H1 (cell line): ENCODE data around the gene EIF2B1. TPM values are rescaled to one million over a fixed set of nuclear protein-coding genes. Genes with fewer than 3 reads are reported as not detected.

ENCODE experiments used
- CTCF ChIA-PET: fragments of 300-600 bp; sonication (Branson Sonifier 250); formaldehyde crosslinking; loops from one replicate; lab custom pipeline; 2021; ENCODE audit not compliant: partially characterized antibody; lab: Charles Lee
- POLR2A ChIA-PET: fragments of 300-600 bp; sonication (Branson Sonifier 250); formaldehyde crosslinking; loops from one replicate; lab custom pipeline; 2021; ENCODE audit warnings: inconsistent platforms; ENCODE audit not compliant: partially characterized antibody; lab: Charles Lee
- DNase-seq, 2 experiments: peaks; one replicate each; pipeline versions ENCODE4 v3.0.0 to v3.0.0-alpha.2; 2010 to 2022; ENCODE audit warnings: low spot score in 2 of 2, low read depth in 1 of 2, mixed read lengths in 1 of 2
- FAIRE-seq: peaks from 2 replicates; lab custom pipeline; 2011; peaks lifted over from hg19 to GRCh38; lab: Jason Lieb, UNC
- H2AFZ ChIP-seq: 2 replicates; pipeline ENCODE4 v1.8.1; 2012; ENCODE audit warnings: low read length, inconsistent platforms
- H2AK5ac ChIP-seq: 2 replicates; pipeline ENCODE4 v1.6.1; 2013; ENCODE audit warnings: low read depth, low read length
- H2BK120ac ChIP-seq: replicated peaks from 2 replicates; pipeline ENCODE3; 2013; ENCODE audit warnings: low read depth, low read length, inconsistent platforms
- H2BK12ac ChIP-seq: 2 replicates; pipeline ENCODE4 v1.6.1; 2013; ENCODE audit warnings: low read depth, low read length
- H2BK15ac ChIP-seq: 2 replicates; pipeline ENCODE4 v1.6.1; 2013; ENCODE audit warnings: low read length
- H2BK20ac ChIP-seq: 2 replicates; pipeline ENCODE4 v1.6.1; 2013; ENCODE audit warnings: low read length
- H2BK5ac ChIP-seq: 2 replicates; pipeline ENCODE4 v1.6.1; 2013; ENCODE audit warnings: low read depth, low read length
- H3K14ac ChIP-seq: 2 replicates; pipeline ENCODE4 v1.6.1; 2013; ENCODE audit warnings: inconsistent platforms; ENCODE audit not compliant: insufficient read length
- H3K18ac ChIP-seq: 2 replicates; pipeline ENCODE4 v1.6.1; 2013; ENCODE audit warnings: low read length; ENCODE audit errors: extremely low read depth
- H3K23ac ChIP-seq: 2 replicates; pipeline ENCODE4 v1.6.1; 2013; ENCODE audit warnings: inconsistent platforms; ENCODE audit not compliant: insufficient read length
- H3K23me2 ChIP-seq: 2 replicates; pipeline ENCODE4 v1.6.1; 2013; ENCODE audit warnings: low read depth, low read length
- H3K27ac ChIP-seq: 2 replicates; pipeline ENCODE4 v1.6.1; 2011; ENCODE audit warnings: low read depth, low read length, inconsistent platforms
- H3K27me3 ChIP-seq, 4 experiments: replicated peaks in 1 of 4; 1 replicate in 1 of 4; 2 replicates in 3 of 4; pipeline versions ENCODE4 v1.6.1 to v1.8.1; 2011 to 2013; ENCODE audit warnings: low read length in 3 of 4, mild to moderate bottlenecking in 3 of 4, inconsistent platforms in 2 of 4, mixed read lengths in 2 of 4, moderate library complexity in 1 of 4; ENCODE audit not compliant: control insufficient read depth in 3 of 4, insufficient read depth in 3 of 4; ENCODE audit errors: extremely low read depth in 1 of 4
- H3K36me3 ChIP-seq, 4 experiments: 2 replicates each; pipeline versions ENCODE4 v1.6.1 to v1.8.1; 2011 to 2013; ENCODE audit warnings: mild to moderate bottlenecking in 4 of 4, low read length in 3 of 4, moderate library complexity in 2 of 4, control low read depth in 1 of 4, inconsistent platforms in 1 of 4; ENCODE audit not compliant: insufficient read depth in 4 of 4, control insufficient read depth in 2 of 4
- H3K4ac ChIP-seq: replicated peaks from 2 replicates; pipeline ENCODE3; 2013; ENCODE audit warnings: low read length, low read depth, mixed read lengths, inconsistent platforms; ENCODE audit not compliant: insufficient read length
- H3K4me1 ChIP-seq, 4 experiments: replicated peaks in 1 of 4; 1 replicate in 1 of 4; 2 replicates in 3 of 4; pipeline versions ENCODE4 v1.6.1 to v1.8.1; 2011 to 2013; ENCODE audit warnings: low read length in 3 of 4, inconsistent platforms in 2 of 4, mixed read lengths in 1 of 4; ENCODE audit not compliant: insufficient read depth in 4 of 4, control insufficient read depth in 3 of 4
- H3K4me2 ChIP-seq, 2 experiments: 2 replicates each; pipeline versions ENCODE4 v1.6.1 to v1.8.1; 2011 to 2013; ENCODE audit warnings: low read depth in 2 of 2, low read length in 2 of 2, control low read depth in 1 of 2, inconsistent platforms in 1 of 2, mild to moderate bottlenecking in 1 of 2; ENCODE audit not compliant: insufficient read depth in 1 of 2
- H3K4me3 ChIP-seq, 4 experiments: fragments of 200-600, 300-600 bp in 1 of 4; sonication (generic), shearing (Covaris generic), sonication (Bioruptor Twin) in 1 of 4; 2 replicates each; pipeline versions ENCODE4 v1.5.1 to v1.8.1; 2011 to 2016; ENCODE audit warnings: low read length in 4 of 4, low read depth in 3 of 4, control low read depth in 2 of 4, inconsistent platforms in 2 of 4, mild to moderate bottlenecking in 2 of 4, mixed read lengths in 1 of 4, moderate library complexity in 1 of 4; ENCODE audit not compliant: insufficient read depth in 2 of 4; ENCODE audit errors: extremely low read depth in 1 of 4
- H3K56ac ChIP-seq: replicated peaks from 2 replicates; pipeline ENCODE3; 2013; ENCODE audit warnings: low read depth, mild to moderate bottlenecking, mixed read lengths, low read length, inconsistent platforms; ENCODE audit not compliant: insufficient read length
- H3K79me1 ChIP-seq: 2 replicates; pipeline ENCODE4 v1.6.1; 2013; ENCODE audit warnings: low read depth, low read length, control low read depth
- H3K79me2 ChIP-seq, 2 experiments: 2 replicates each; pipeline versions ENCODE4 v1.6.1 to v1.8.1; 2012 to 2013; ENCODE audit warnings: low read length in 2 of 2, mild to moderate bottlenecking in 2 of 2, inconsistent platforms in 1 of 2; ENCODE audit not compliant: insufficient read depth in 2 of 2, control insufficient read depth in 1 of 2
- H3K9ac ChIP-seq, 4 experiments: replicated peaks in 1 of 4; 1 replicate in 1 of 4; 2 replicates in 3 of 4; pipeline versions ENCODE4 v1.6.1 to v1.8.1; 2011 to 2013; ENCODE audit warnings: low read depth in 3 of 4, low read length in 3 of 4, control low read depth in 2 of 4, mild to moderate bottlenecking in 2 of 4, moderate library complexity in 2 of 4, inconsistent platforms in 1 of 4; ENCODE audit errors: extremely low read depth in 1 of 4
- H3K9me3 ChIP-seq, 2 experiments: 2 replicates each; pipeline versions ENCODE4 v1.6.1 to v1.8.1; 2012 to 2013; ENCODE audit warnings: mild to moderate bottlenecking in 2 of 2, moderate library complexity in 2 of 2, control low read depth in 1 of 2, inconsistent platforms in 1 of 2, low read depth in 1 of 2, low read length in 1 of 2, mixed read lengths in 1 of 2; ENCODE audit not compliant: insufficient read depth in 2 of 2
- H4K20me1 ChIP-seq, 2 experiments: replicated peaks in 1 of 2; 2 replicates each; pipeline versions ENCODE3 to v1.8.1; 2011 to 2013; ENCODE audit warnings: inconsistent platforms in 2 of 2, low read length in 2 of 2, mild to moderate bottlenecking in 1 of 2; ENCODE audit not compliant: insufficient read depth in 2 of 2, control insufficient read depth in 1 of 2
- H4K5ac ChIP-seq: 2 replicates; pipeline ENCODE4 v1.6.1; 2013; ENCODE audit warnings: low read length, low read depth, mixed read lengths, inconsistent platforms; ENCODE audit not compliant: insufficient read length
- H4K8ac ChIP-seq: 2 replicates; pipeline ENCODE4 v1.8.0; 2013; ENCODE audit warnings: mild to moderate bottlenecking, moderate library complexity, low read length, inconsistent platforms; ENCODE audit not compliant: insufficient read depth; ENCODE audit errors: extremely low read depth
- H4K91ac ChIP-seq: replicated peaks from 2 replicates; pipeline ENCODE3; 2013; ENCODE audit warnings: low read length, mixed read lengths, inconsistent platforms; ENCODE audit not compliant: insufficient read length
- ATF2 ChIP-seq: IDR thresholded peaks from 2 replicates; pipeline ENCODE4 v1.6.1; 2012; ENCODE audit warnings: low read length, inconsistent platforms
- HDAC2 ChIP-seq, 2 experiments: fragments of 300-600 bp in 1 of 2; sonication (generic) in 1 of 2; IDR thresholded peaks; 2 replicates each; pipeline ENCODE4 v1.6.1; 2011 to 2012; ENCODE audit warnings: low read depth in 2 of 2, low read length in 2 of 2, mild to moderate bottlenecking in 2 of 2, moderate library complexity in 2 of 2, borderline replicate concordance in 1 of 2, inconsistent platforms in 1 of 2
- JUND ChIP-seq: IDR thresholded peaks from 2 replicates; pipeline ENCODE4 v1.6.1; 2011; ENCODE audit warnings: mild to moderate bottlenecking, improper control_type of control experiment, low read length
- NANOG ChIP-seq: IDR thresholded peaks from 2 replicates; pipeline ENCODE4 v1.6.1; 2011; ENCODE audit warnings: low read length, low read depth, mild to moderate bottlenecking, inconsistent platforms; ENCODE audit not compliant: insufficient read depth, poor library complexity, severe bottlenecking
- RNF2 ChIP-seq: fragments of 200-900, 300-1000 bp; sonication (generic); IDR thresholded peaks from 2 replicates; pipeline ENCODE4 v1.7.1; 2016; ENCODE audit warnings: borderline replicate concordance, low read depth, mild to moderate bottlenecking, antibody characterized with exemption, low read length; ENCODE audit not compliant: poor library complexity, severe bottlenecking; ENCODE audit errors: missing control alignments
- SP1 ChIP-seq: IDR thresholded peaks from 2 replicates; pipeline ENCODE4 v1.6.1; 2011; ENCODE audit warnings: low read depth, low read length
- ZNF274 ChIP-seq: IDR thresholded peaks from 2 replicates; pipeline ENCODE4 v1.7.0; 2012; ENCODE audit warnings: low read length, borderline replicate concordance; ENCODE audit errors: extremely low read depth
- WGBS, 2 experiments: shearing (Covaris generic) in 1 of 2; methylation state at CpG; one replicate each; pipeline versions ENCODE4 v1.1.6 to v1.1.7; 2013 to 2015; ENCODE audit warnings: low lambda C conversion rate in 2 of 2, mixed read lengths in 2 of 2, inconsistent platforms in 1 of 2, low coverage in 1 of 2, missing lambda C conversion rate in 1 of 2; ENCODE audit not compliant: insufficient replicate concordance in 2 of 2, insufficient coverage in 1 of 2, insufficient read length in 1 of 2; ENCODE audit errors: extremely low coverage in 1 of 2, missing lambda C conversion rate in 1 of 2; 5-methylcytosine and 5-hydroxymethylcytosine counted together
- polyA plus RNA-seq, 7 experiments: library from polyadenylated mRNA; depleted of rRNA in 3 of 7; stranded (reverse) in 5 of 7; unstranded in 2 of 7; fragments of >200 nt in 5 of 7; fragments of 200-250 nt in 2 of 7; gene quantifications; 1 replicate in 5 of 7; 2 replicates in 1 of 7; 4 replicates in 1 of 7; pipeline versions ENCODE4 v1.2.1 to v1.2.3, GENCODE V29; 2011 to 2013; ENCODE audit warnings: missing spikeins in 2 of 7, mixed read lengths in 2 of 7
- total RNA-seq: library from RNA; stranded (reverse); fragmentation: NEBNext Ultra II Directional; extraction: Animal tissue kit (Norgen Biotek cat#: 25700); gene quantifications from 2 replicates; pipeline ENCODE4 v1.2.1, GENCODE V29; 2021

The EIF2B1 gene
- total and polyA plus RNA-seq, 2 of the 8 experiments (the other 6 are each of a cell fraction or from before 2014, with no cell fraction given), result 24.9 to 49.9 TPM

DNA sequence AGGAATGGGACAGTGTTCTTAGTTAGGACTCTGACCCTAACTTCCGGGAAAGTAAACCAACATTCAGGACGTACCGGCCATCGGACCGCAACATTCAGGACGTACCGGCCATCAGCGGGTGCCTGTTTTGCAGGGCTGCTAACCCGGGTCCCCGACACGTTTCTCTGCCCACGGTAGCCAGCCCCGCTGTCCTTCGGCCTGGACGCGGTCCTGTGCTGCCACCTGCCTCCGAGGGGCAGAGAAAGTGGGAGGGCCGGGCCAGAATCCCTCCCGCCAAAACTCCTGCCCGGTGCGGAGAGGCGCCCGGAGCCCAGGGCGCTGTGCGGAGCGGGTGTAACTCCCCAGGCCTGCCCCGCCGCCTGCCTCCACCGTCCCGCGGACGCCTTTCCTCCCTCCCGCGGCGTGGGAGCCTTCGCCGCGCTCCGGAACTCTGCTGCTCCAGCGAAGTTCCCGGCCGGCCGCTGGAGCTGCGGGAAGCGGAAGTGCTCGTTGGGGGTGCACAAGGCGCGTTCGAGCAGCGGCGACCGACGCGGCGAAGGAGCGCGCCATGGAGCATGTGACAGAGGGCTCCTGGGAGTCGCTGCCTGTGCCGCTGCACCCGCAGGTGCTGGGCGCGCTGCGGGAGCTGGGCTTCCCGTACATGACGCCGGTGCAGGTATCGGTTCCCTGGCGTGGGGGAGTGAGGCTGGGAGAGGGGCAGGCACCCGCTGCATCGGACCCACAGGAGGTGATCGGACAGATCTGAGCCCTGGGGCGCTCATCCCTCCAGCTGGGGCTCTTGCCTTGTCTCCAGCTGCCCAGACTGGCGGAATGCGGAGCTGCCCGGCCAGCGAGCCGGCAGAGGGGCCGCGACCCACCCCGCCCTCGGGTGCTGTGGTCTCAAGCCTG is 31.6 kb downstream of the EIF2B1 start, which contains the start of gene DDX55:
TSS of gene DDX55 (plus strand) at position 498 of the 888 bp plus-strand sequence. CDS start at position 548, 50 bp downstream.
- Histone ChIP-seq H2BK20ac (no peak within 1 kb of the TSS), H3K23ac (no peak within 1 kb of the TSS), H2BK15ac (no peak within 1 kb of the TSS), H3K14ac (no peak within 1 kb of the TSS), H2AK5ac (no peak within 1 kb of the TSS), H3K9ac (peak within 1 kb of the TSS; percentile 81 to 99 (median 91)), H3K79me1 (0 out of 2 replicates have a peak, but pooled peaks cover 4% of the 10 kb centered on the region), H2BK12ac (0 out of 2 replicates have a peak within 1 kb of the TSS, but pooled peaks have one; percentile 39), H4K5ac (peak within 1 kb of the TSS; percentile 94), H4K20me1 (peaks cover 0 to 1% of the 10 kb centered on the region in 2 experiments), H2BK120ac (peak within 1 kb of the TSS; percentile 45), H3K27ac (peak within 1 kb of the TSS; percentile 92), H3K4me2 (peak within 1 kb of the TSS; percentile 89 to 99), H2BK5ac (peak within 1 kb of the TSS; percentile 98), H2AFZ (peak within 1 kb of the TSS; percentile 99), H3K27me3 (no peaks in the 10 kb centered on the region), H3K36me3 (peaks cover 13 to 33% (median 22%) of the 10 kb centered on the region in 4 experiments), H4K91ac (peak within 1 kb of the TSS; percentile 98), H3K9me3 (no peaks in the 10 kb centered on the region), H3K4me3 (peak within 1 kb of the TSS; percentile 80 to 99 (median 98)), H3K23me2 (peaks cover 11% of the 10 kb centered on the region), H4K8ac (peak within 1 kb of the TSS; percentile 98), H3K18ac (peak within 1 kb of the TSS; percentile 99), H3K79me2 (peaks cover 25 to 45% of the 10 kb centered on the region in 2 experiments), H3K4ac (peak within 1 kb of the TSS; percentile 100), H3K4me1 (peaks cover 0 to 1% (median 0%) of the 10 kb centered on the region in 4 experiments; a peak in 2 of 7 replicates), H3K56ac (peak within 1 kb of the TSS; percentile 98)
- CTCF ChIA-PET, result interaction anchor here (0.6 to 2.4 kb wide), 7 partner anchors 10 to 277 kb away, joined by 3 to 17 read pairs (median 3); partner anchors contain the start of genes RILPL1 and TMED2
- FAIRE-seq (no peak), DNase-seq (peak in 1 of 2 experiments; percentile 86)
- POLR2A ChIA-PET, result interaction anchor here (0.7 to 3.5 kb wide), 16 partner anchors 10 to 335 kb away, joined by 3 to 25 read pairs (median 3); no protein-coding TSS in a partner anchor
- WGBS, 2 experiments, result 2% methylated on average over 70 of the region's 81 CpGs; no CpG with 5 or more reads in 1 of the 2 experiments
- TF ChIP-seq SP1, result 0 out of 2 replicates have a peak, but pooled peaks have one; percentile 9
- no peak for TF ChIP-seq ATF2
- TF ChIP-seq ZNF274, result no peak
- TF ChIP-seq HDAC2 (IDR thresholded peaks at IDR 0.05; ENCODE audit: borderline replicate concordance in 1 of 2, low read depth in 2 of 2, low read length in 2 of 2), result peak in 1 of 2 experiments; percentile 86; a peak in 2 of 4 replicates
- TF ChIP-seq NANOG, result no peak
- no peak for TF ChIP-seq JUND
- TF ChIP-seq RNF2, result no peak
